Measurements from ENCODE around the gene CYP4F3. TPM values are rescaled to one million over a fixed set of nuclear protein-coding genes. Genes with fewer than 3 reads are reported as not detected.

CYP4F3 gene
- total RNA-seq, 1 donor from 2014 or later = 2.9 TPM

DNA sequence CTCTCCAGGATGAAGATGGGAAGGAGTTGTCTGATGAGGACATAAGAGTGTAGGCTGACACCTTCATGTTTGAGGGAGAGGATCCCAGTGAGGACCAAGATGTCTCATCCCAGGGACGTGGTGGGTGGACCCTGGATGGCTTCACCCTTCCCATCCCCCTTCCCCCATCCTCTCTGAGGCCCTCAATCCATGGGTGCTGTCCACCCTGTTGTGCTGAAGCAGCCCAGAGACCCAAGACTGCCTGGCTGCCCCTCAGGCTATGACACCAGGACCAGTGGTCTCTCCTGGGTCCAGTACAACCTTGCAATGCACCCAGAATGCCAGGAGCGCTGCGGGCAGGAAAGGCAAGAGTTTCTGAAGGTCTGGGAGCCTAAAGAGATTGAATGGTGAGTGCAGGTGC is 28.7 kb downstream of the CYP4F3 start:
- no peaks in the 10 kb centered on the region for H3K27me3 ChIP-seq (ENCODE audit: control insufficient read depth, insufficient read depth, low read length)
- TF ChIP-seq, protein P1, sequence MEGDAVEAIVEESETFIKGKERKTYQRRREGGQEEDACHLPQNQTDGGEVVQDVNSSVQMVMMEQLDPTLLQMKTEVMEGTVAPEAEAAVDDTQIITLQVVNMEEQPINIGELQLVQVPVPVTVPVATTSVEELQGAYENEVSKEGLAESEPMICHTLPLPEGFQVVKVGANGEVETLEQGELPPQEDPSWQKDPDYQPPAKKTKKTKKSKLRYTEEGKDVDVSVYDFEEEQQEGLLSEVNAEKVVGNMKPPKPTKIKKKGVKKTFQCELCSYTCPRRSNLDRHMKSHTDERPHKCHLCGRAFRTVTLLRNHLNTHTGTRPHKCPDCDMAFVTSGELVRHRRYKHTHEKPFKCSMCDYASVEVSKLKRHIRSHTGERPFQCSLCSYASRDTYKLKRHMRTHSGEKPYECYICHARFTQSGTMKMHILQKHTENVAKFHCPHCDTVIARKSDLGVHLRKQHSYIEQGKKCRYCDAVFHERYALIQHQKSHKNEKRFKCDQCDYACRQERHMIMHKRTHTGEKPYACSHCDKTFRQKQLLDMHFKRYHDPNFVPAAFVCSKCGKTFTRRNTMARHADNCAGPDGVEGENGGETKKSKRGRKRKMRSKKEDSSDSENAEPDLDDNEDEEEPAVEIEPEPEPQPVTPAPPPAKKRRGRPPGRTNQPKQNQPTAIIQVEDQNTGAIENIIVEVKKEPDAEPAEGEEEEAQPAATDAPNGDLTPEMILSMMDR (IDR thresholded peaks at IDR 0.05; ENCODE audit: insufficient read depth, low read length, severe bottlenecking) = no peak
- H3K4me3 ChIP-seq (ENCODE audit: low read depth, low read length) = no peak overlapping the region
- no peak for FAIRE-seq
- H3K36me3 ChIP-seq (ENCODE audit: control insufficient read depth, insufficient read depth, low read length) = no peaks in the 10 kb centered on the region
- no peak for DNase-seq (ENCODE audit: low read depth)

DNA sequence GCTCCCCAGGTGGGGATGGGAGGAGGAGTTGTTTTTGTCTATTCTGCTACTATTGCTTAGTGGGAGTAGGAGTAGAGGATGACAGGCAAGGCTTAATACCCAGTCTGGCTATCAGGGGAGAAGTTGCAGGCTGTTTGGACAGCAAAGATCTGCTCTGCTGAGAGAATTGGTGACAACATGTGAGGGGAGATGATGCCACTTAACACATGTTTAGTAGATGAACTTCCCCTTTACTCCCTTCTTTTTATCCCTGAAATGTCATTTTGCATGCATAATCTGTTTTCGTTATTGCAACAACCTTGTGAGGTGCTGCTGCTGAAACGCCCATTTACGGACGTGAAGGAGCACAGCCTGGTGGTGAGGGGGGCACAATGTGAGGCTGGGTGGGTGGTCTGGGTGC is 29.2 kb downstream of the CYP4F3 start:
- Histone ChIP-seq H3K4me3 (ENCODE audit: low read depth, low read length) (no peak overlapping the region), H3K27me3 (ENCODE audit: control insufficient read depth, insufficient read depth, low read length) (no peaks in the 10 kb centered on the region), H3K36me3 (ENCODE audit: control insufficient read depth, insufficient read depth, low read length) (no peaks in the 10 kb centered on the region)
- no peak for DNase-seq (ENCODE audit: low read depth)
- TF ChIP-seq, protein P1 (IDR thresholded peaks at IDR 0.05; ENCODE audit: insufficient read depth, low read length, severe bottlenecking) = no peak
- no peak for FAIRE-seq

DNA sequence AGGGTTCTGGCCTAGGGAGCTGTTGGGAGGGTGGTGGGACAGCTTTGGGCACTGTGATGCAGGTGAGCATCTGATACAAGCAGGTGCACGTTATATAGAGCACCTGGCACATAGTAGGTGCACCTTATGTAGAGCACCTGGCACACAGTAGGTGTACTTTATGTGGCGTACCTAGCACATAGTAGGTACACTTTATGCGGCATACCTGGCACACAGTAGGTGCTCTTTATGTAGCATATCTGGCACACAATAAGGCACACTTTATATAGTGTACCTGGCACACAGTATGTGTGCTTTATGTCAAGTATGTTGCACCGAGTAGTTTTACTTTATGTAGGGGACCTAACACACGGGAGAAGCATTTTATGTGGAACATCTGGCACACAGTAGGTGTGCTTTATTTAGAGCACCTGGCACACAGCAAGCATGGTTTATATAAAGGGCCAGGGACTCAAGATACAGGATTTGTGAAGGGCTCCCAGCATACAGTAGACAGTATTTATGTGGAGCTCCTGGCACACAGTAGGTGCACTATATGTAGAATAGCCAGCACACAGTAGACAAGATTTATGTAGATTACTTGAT is 30.6 kb downstream of the CYP4F3 start:
- no peak for DNase-seq (ENCODE audit: low read depth)
- H3K4me3 ChIP-seq (ENCODE audit: low read depth, low read length) = no peak overlapping the region
- H3K36me3 ChIP-seq (ENCODE audit: control insufficient read depth, insufficient read depth, low read length) = no peaks in the 10 kb centered on the region
- no peaks in the 10 kb centered on the region for H3K27me3 ChIP-seq (ENCODE audit: control insufficient read depth, insufficient read depth, low read length)
- no peak for FAIRE-seq
- TF ChIP-seq, protein P1 (IDR thresholded peaks at IDR 0.05; ENCODE audit: insufficient read depth, low read length, severe bottlenecking) = no peak

DNA sequence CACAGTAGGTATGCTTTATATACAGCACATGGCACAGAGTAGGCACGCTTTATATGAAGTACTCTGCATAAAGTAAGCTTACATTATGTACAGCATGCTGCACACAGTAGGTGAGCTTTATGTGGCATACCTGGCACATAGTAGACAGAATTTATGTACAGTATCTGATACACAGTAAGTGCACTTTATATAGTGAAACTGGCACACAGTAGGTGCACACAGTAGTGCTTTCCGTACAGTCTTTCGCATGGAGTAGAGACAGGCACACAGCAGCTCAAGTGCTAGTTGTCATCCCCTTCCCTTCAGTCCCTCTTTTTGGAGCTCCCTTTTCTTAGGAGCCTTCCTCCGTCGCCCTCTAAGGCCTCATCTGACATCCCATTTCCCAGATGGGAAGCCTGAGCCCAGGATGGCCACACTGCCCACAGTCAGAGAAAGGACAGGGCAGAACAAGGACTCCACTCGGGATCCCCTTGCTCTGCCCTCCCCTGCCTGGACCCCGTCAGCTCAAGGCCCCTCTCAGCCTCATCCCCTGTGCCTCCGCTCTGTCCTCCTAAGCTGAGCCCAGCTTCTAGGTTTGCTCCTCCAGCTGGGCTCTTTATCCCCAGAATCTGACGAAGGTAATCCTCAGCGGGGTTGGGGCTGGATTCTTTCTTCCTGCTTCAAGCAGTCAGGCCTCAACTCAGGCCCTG is 31.3 kb downstream of the CYP4F3 start:
- DNase-seq (ENCODE audit: low read depth) (no peak), FAIRE-seq (peak; percentile 83)
- Histone ChIP-seq H3K36me3 (ENCODE audit: control insufficient read depth, insufficient read depth, low read length) (no peaks in the 10 kb centered on the region), H3K27me3 (ENCODE audit: control insufficient read depth, insufficient read depth, low read length) (no peaks in the 10 kb centered on the region), H3K4me3 (ENCODE audit: low read depth, low read length) (no peak overlapping the region)
- TF ChIP-seq, protein P1 (IDR thresholded peaks at IDR 0.05; ENCODE audit: insufficient read depth, low read length, severe bottlenecking) = no peak

DNA sequence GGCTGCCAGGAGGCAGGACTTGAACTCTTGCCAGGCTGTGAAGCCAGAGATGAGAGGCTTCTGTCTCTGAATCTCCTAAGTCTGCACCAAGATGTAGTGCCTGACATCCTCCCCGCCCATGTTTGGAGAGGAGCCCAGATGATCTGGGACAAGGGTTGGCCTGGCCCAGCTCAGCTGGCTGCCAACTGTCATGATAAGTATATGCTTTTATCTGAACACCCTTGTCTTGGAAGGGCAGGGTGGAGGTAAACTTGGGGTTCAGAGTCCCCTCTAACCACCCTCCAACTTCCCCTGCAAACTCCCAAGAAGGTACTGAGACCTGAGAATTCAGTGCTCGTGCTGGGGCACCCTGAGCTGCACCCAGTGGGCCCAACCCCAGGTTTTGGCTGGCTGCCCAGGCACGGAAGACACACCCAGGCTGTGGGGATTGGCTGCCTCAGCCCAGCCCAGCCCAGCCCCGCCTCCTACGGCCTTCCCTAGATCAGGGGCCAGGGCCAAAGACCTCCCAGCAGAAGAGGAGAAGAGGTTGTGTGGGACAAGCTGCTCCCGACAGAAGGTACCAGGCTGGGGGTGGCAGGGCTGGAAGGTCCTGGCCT is 32.0 kb downstream of the CYP4F3 start, which contains the start of gene CYP4F12:
TSS of gene CYP4F12 (plus strand) at position 508 of the 596 bp plus-strand sequence. CDS start 443 bp downstream, outside the sequence.
- Histone ChIP-seq H3K4me3 (ENCODE audit: low read depth, low read length) (peak within 1 kb of the TSS; percentile 12), H3K27me3 (ENCODE audit: control insufficient read depth, insufficient read depth, low read length) (no peaks in the 10 kb centered on the region), H3K36me3 (ENCODE audit: control insufficient read depth, insufficient read depth, low read length) (no peaks in the 10 kb centered on the region)
- TF ChIP-seq, protein P1 (IDR thresholded peaks at IDR 0.05; ENCODE audit: insufficient read depth, low read length, severe bottlenecking) = no peak
- DNase-seq (ENCODE audit: low read depth) (peak; percentile 17), FAIRE-seq (no peak)
